GM12878 (cell line): Measurements from ENCODE around the gene TTC39C.

ENCODE experiments used
- CTCF ChIP-seq, 3 experiments: IDR thresholded peaks in 2 of 3; conservative IDR thresholded peaks in 1 of 3; 2 replicates each; pipeline ENCODE4 v1.5.1; 2011; ENCODE audit warnings: low read depth in 3 of 3, low read length in 3 of 3, mild to moderate bottlenecking in 3 of 3, control low read depth in 2 of 3, moderate library complexity in 2 of 3, inconsistent platforms in 1 of 3, mixed read lengths in 1 of 3; ENCODE audit not compliant: control insufficient read depth in 2 of 3, insufficient read depth in 1 of 3; ENCODE audit errors: extremely low read depth in 1 of 3
- DPF2 ChIP-seq: fragments of 450-650 bp; IDR thresholded peaks from 2 replicates; pipeline ENCODE4 v1.6.1; 2017; ENCODE audit warnings: mild to moderate bottlenecking
- ESRRA ChIP-seq: IDR thresholded peaks from 2 replicates; pipeline ENCODE4 v1.6.1; 2012; ENCODE audit warnings: mild to moderate bottlenecking, low read length, improper control_type of control experiment
- GABPA ChIP-seq: IDR thresholded peaks from 2 replicates; pipeline ENCODE4 v1.6.1; 2014; ENCODE audit warnings: antibody characterized with exemption, low read depth, mild to moderate bottlenecking, inconsistent platforms
- NRF1 ChIP-seq: conservative IDR thresholded peaks from 2 replicates; pipeline ENCODE4 v1.6.1; 2011; ENCODE audit warnings: mild to moderate bottlenecking, low read depth, low read length, improper control_type of control experiment
- POLR2AphosphoS2 ChIP-seq: IDR thresholded peaks from 2 replicates; pipeline ENCODE4 v1.6.1; 2011; ENCODE audit warnings: low read depth, mild to moderate bottlenecking, low read length, improper control_type of control experiment, moderate library complexity

DNA sequence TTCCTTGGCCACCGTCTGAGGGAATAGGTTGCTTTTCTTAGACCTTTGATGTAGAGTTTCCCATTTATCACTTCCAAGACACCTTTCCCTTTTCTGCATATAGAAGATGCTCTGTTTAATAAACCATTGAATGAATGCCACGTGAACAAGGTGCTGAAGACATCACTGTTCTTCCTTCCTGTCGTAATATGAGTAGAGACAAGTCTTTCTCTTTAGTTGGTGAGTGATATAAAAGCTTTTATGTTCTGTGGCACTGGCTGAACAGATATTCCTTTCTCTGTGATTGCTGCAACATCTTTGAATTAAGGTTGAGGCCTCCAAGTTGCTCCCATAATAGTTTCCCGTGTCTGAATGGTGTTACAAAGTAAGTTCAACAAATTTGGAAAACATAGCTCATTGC is 38.7 kb downstream of the TTC39C start:
- no peak for TF ChIP-seq POLR2AphosphoS2
- TF ChIP-seq CTCF (IDR thresholded peaks at IDR 0.05 in 2 of 3, conservative IDR thresholded peaks at IDR 0.05 in 1 of 3; ENCODE audit: control insufficient read depth in 2 of 3, extremely low read depth in 1 of 3, insufficient read depth in 1 of 3, low read depth in 3 of 3, low read length in 3 of 3): no peak
- no peak for TF ChIP-seq DPF2
- no peak for TF ChIP-seq GABPA
- TF ChIP-seq NRF1: no peak
- TF ChIP-seq ESRRA: no peak
